Glomerular visceral epithelial cell (primary cell): Measurements from ENCODE around the gene ZNF804A.

Experiments
- DNase-seq: peaks from one replicate; pipeline ENCODE4 v3.0.0-alpha.2; 2016; ENCODE audit errors: extremely low spot score

The ZNF804A gene

GRCh38 chr2:184610891-184611290 is 12.6 kb downstream of the ZNF804A start:
- no peak for DNase-seq

- peak; percentile 33 for DNase-seq
Measured at GRCh38 chr2:184611361-184612085, 13.2 kb downstream of the ZNF804A start.

GRCh38 chr2:184620367-184620766 is 22.0 kb downstream of the ZNF804A start:
- no peak for DNase-seq

DNA sequence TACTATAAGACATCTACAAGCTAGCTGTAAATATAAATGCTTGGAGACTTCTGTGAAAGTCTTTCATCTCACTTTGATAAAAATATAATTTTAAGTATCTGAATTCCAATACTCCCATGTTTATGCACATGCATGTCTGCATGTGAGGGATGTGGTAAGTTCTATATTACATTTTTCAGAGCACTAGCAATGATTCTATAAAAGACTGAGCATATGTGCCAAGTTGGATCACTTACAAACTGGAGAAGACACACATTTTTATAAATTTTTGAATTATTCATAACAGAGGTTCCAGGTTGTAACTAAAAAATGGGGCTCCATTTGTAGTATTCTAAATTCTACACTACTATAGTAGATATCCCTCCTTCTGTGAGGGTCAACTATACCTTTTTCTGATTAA is 26.0 kb downstream of the ZNF804A start:
- no peak for DNase-seq

DNA sequence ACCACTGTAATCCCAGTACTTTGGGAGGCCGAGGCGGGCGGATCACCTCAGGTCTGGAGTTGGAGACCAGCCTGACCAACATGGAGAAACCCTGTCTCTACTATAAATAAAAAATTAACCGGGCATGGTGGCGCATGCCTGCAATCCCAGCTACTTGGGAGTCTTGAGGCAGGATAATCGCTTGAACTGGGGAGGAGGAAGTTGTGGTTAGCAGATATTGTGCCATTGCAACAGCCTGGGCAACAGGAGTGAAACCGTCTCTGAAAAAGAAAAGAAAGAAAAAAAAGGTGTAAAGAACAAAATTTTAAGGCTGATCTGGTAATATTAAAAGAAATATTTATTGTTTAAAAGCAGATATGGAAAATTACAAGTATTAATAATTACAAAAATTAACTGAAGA is 29.7 kb downstream of the ZNF804A start:
- DNase-seq = no peak

DNA sequence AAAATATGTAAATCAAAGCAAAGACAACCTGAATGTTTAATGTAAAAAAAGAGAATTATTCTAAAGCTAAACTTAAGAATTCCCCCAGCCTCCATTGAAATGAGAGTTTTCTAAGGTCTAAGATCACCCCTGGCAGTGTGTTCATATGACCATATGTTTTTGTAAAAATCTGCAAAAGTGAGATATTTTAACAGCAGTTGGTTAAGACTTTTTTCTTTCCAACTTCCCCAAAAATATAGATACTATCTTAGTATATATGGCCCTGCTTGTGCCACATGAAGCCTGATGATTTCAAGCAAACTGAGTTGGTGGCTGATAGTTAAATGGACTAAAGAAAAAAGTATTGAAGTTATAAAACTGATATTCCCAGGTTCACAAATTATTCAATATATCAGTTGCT is 35.4 kb downstream of the ZNF804A start:
- no peak for DNase-seq

DNA sequence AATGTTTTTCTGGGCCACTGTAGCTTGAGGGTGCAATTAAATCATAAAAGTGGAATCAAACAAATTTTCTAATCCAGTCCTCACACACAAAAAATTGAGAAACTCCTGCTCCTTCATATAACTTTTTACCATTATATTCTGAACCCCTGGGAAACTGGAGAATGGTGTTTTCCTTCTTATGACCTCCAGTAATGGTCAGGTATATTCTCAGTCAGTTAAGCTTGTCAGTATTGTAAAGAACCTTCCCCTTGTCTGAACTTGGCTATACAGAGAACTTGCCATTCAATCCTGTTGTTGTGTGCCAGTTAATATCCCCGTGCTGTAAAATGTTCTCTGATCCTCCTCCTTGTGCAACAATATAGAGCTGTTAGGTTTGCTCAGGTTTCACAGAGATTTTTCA is 39.5 kb downstream of the ZNF804A start:
- DNase-seq = no peak

DNA sequence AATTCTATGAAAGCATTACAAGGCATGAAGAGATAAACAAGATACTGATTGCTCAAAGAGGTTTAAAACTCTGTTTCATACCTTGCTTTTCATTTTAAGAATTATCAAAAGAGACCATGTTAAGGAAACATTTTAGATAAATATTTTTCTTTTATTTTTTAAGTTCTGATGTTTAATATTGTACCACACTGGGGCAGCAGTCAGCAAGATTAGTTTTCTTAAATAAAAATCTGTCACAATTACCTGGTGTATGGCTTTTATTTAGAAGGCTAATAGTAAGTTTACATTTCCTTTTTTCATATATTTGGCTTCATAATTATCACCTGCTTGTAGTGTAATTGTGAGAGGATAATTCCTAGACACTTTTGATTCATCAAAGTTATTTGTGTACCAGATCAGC is 46.4 kb downstream of the ZNF804A start:
- no peak for DNase-seq

DNA sequence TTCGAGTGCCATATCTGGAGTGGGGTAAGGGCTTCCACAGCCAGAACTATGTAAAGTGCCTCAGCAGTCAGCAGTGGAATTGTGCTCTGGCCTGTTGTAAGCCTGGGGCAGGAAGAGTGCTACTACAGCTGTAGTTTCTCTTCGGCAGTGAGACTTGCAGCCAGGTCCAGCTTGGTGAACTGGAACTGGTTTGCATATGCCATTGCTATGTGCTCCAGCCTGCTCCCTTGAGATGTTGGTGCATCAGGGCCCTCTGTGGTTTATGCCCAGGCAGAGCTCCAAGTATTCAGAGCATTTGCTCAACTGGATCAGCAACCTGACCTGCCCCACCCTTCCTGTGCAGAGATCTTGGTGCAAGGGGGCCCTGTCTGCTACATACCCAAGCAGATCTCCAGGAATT is 47.8 kb downstream of the ZNF804A start:
- peak; percentile 83 for DNase-seq

DNA sequence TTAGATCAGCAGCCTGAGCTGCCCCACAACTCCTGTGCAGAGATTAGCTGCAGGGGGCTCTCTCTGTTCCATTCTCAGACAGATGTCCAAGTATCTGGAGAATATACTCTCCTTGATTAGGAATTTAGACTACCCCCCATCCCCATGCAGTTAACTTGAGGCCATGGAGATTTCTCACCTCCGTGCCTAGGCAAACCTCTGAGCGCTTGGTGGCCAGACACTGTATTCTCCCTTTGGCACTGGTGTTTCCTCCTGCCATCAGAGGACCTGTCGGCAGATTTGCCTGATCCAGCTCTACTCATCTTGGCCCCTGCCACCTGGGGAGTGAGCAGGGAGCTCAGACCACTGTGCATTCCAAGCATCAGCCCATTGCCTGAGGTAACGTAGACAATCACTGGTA is 48.3 kb downstream of the ZNF804A start:
- DNase-seq = no peak

DNA sequence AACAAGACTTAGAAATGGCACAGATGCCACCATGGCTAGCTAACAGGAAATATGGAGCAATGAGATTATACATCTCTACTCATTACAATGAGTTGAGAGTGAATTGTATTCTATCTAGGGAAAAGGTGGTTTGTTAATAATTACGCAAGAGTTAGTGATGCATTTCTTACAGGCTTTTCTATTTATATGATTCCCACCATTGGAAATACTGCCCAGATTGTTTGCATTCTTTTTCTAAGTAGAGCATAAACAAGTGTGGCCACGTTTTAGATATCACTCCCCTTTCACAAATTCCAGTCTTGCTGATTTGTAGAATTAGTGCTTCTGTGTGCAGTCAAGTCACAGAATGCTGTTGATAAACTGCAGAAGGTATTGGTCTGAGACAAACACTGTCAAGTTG is 56.6 kb downstream of the ZNF804A start:
- peak; percentile 8 for DNase-seq

DNA sequence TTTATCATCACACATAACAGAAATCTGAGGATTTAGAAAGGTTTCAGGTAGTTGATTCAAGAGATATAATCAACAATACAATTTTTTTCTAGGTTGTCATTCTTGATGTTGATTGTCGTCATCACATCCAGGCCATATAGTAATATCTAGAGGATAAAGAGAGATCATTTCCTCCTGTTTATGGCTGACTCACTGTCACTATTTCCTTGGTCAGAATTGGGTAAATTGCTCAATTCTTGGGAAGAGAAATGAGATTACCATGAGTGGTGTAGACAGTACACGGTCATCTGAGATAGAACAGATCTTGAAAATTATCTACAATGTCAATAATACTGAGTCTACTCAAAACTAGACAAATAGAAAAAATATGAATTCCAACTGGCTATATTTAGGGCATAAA is 78.8 kb downstream of the ZNF804A start:
- no peak for DNase-seq

- DNase-seq = no peak
Measured at GRCh38 chr2:184679219-184680018, 81.1 kb downstream of the ZNF804A start.

GRCh38 chr2:184680825-184681224 is 82.5 kb downstream of the ZNF804A start:
- no peak for DNase-seq

DNA sequence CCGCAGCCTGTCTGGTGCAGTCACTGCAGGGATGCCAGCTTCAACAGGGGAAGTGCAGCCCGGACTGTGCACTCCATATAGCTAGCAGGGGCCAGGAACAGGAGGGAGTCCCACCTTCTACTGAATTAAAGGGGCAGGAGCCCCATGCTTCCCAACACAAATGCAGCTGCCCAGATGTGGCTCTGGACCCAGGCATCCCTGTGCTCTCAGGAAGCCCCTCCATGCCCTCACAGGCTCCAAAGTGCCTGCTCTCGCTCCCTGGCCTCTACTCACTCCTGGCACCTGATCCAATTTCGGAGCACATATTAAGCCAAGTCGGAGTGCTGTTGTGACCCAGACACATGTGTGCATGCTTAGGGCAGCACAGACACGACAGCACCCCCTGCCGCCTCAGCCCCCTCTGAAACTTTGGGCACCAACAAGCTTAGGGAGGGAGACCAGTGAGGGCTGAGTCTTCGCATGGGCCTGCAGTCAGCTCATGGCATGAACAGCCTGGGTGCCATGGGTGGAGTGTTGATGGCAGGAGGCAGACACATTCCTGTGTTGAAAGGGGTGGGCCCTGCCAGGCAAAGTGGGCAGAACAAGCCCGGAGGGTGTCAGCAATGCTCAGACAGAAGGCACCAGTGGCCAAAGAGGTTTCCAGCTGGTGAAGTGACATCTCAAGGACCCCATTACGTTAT is 83.5 kb downstream of the ZNF804A start:
- no peak for DNase-seq

GRCh38 chr2:184683911-184684310 is 85.6 kb downstream of the ZNF804A start:
- DNase-seq = no peak

DNA sequence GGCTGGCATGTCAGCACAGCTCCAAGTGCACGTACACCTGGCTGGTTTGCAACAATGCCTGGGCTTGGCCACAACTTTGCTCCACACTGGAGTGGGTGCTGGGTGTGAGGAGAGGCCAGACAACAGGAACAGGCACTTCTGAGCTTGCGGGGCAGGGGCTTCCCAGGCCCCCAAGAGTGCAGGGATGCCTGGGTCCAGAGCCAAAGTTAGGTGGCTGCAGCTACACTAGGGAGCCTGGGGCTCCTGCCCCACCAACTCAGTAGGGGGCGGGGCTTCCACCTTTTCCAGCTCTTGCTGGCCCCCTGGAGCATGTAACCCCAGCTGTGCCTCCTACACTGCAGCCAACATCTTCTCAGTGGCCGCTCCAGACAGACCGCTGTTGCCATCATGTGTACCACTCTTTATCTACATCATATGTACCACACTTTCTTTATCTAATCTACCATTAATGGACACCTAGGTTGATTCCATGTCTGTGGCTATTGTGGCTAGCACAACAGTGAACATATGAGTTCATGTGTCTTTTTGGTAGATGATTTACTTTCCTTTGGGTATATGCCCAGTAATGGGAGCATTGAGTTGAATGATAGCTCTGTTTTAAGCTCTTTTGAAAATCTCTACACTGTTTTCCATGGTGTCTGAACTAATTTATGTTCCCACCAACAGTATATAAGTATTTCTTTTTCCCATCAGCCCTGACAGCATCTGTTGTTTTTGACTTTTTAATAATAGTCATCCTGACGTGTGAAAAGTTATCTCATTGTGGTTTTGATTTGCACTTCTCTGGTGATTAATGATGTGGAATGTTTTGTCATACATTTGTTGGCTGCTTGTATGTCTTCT is 87.9 kb downstream of the ZNF804A start:
- DNase-seq = peak; percentile 67

- no peak for DNase-seq
Measured at GRCh38 chr2:184689638-184690037, 91.3 kb downstream of the ZNF804A start.

- DNase-seq = no peak
Measured at GRCh38 chr2:184692141-184692734, 93.9 kb downstream of the ZNF804A start.

DNA sequence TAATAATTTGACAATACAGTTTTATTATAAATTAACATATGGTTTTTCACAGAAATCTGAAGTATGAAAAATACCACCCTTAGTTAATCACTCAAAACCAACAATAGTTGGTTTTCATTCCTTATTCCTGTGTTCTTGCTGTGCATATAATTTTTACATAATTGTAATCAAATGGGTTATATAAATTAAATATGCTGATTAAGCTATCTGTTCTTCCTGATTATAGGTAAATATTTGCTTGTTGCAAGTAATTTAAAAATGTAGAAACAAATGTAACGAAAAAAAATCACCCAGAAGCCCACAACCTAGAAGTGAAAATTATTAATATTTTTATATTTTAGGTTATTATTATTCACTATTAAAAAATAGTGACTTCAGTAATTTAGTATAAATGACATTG is 98.3 kb downstream of the ZNF804A start:
- no peak for DNase-seq

- DNase-seq = no peak
Measured at GRCh38 chr2:184698476-184698875, 100.1 kb downstream of the ZNF804A start.
